Measurements from ENCODE around the gene CDRT4.
A peak's percentile ranks its signal among the peaks of the same experiment; 100 is the strongest.
"Not testable (repeated sequence)": the region's sequence is repeated elsewhere in the genome, so short reads cannot be mapped to it uniquely, and the experiment has no call there.

CDRT4 gene

DNA sequence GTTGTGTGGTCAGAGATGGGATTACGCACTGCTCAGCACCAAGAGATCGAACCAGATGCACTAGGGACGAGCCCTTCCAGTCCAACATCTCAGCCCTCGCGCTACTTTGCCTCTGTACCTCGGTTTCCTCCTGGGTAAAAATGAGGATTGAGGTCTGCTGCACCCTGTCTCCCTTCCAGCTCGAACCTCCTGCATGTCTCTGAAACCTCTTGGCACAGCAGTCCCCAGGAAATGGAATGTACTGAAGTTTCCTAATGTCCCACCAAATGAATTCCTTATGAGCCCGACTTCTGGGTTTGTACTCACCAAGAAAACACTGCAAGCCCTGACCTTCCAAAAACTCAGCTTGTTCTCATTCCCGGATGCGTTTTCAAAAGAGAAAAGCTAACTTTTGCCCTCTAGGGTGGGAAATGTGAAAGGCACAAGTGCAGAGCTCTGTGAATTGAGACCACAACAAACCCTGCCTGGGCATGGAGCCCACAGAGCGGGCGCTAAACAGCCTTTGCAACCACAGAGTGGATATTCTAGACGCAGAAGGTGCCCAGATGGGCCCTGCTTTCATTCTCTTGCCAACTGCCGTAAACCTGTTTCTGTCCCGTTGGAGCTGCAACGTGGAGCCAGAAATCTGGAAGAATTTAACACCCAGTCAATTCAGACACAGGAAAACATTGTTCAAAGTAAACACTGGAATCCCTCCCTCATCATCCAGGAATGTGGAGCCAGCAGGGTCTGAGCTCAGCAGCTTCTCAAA is 10.3 kb downstream of the CDRT4 start:
- DNase-seq, result no peak

DNA sequence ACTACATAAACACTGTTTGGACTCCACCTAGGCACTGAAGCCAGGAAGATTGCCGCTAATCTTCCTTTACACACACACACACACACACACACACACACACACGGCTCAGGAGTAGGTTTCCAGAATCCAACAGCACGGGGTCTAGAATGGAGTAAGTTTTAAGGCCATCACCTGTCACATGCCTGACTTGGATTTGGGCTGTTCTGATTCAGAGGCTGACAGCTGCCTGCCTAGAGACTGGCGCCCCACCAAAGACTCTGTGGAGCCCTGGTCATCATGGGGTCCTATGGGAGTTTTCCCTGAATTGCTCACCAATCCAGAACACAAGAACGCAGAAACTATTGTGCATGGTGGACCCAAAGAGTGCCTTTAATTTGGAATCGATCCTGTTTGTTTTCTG is 10.9 kb downstream of the CDRT4 start:
- no peak for DNase-seq

DNA sequence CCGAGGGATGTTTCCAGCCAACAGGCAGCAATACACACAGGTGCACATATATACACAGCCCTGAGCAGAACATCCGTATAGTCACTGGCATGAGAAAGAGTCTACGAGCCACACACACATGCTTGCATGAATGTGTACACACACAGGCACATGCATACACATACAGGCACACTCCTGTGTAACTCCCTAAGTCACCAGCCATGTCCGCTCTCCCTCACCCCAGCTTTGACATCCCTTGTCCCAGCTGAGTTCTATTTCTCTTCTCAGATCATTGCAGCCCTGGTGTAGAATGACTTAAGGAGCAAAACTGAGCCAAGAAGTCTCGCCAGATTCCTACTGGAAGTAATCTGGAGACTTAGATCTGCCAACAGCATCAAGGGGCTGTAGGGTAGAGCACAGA is 13.1 kb downstream of the CDRT4 start:
- DNase-seq, result no peak

DNA sequence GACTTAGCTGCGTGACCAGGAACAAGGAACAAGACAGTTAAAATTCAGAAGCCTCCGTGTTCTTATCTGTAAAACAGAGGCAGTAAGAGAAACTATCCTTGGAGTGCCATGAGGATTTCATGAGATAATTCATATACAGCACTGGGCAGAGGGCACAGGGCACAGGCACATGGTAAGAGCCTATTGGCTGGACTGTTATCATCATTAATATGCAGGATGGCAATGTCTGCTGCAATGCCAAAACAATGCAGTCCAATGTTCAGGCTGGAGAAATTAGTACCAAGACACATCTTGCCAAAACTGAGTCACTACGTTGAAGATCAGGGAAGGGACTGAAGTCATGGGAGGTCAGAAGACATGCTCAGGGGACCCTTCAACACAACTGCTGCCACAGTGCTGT is 13.6 kb downstream of the CDRT4 start:
- no peak for DNase-seq

DNA sequence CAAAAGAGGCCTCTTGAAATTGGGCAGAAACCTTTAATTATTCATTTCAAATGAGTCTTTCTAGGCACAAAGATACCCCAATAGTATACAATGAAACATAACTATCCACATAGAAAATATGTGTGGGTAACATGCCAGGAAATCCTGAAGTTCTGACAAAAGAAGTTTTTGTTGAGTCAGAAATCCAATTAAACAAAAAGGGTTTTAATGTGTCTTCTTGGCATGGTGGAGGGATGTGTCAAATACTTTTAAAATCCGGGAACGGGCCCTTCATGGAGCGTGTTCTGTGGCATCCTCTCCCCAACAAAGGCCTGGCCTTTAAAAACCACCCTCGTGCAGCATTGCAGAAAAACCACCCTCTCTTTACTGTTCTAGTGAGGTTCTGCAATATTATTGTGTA is 14.2 kb downstream of the CDRT4 start:
- DNase-seq, result no peak

DNA sequence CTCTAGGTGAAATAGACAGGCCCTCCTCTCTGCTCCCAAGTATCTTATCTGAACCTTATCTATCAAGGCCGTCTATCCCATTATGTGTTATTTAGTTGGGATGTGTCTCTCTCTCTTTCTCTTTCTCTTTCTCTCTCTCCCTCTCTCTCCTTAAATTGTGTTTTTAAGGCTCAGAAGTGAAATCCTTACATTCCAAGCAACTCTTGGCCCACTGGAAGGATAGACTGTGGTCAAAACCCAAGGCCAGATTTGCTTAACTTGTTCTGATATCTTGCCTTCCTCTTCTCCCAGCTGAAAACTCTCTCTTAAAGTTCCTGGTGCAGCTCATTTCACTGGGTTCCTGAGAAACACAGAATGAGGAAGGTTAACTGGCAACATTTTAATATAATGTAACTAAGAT is 14.7 kb downstream of the CDRT4 start:
- no peak for DNase-seq

DNA sequence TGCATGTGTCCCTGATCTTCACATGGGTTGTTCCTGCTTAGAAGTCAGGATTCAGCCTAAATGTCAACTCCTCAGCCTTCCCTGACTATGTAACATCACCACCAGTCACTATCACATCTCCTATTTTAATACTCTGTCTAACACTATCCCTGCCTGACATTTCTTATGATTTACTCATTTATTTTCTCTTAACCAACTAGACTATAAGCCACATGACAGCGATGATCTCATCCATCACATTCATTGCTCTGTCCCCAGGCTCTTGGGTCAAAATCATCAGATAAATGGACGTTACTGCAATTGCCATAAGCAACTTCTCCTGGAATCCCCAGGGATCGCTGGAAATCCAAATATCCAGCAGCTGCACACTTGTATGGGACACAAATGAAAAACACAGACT is 15.7 kb downstream of the CDRT4 start:
- no peak for DNase-seq

DNA sequence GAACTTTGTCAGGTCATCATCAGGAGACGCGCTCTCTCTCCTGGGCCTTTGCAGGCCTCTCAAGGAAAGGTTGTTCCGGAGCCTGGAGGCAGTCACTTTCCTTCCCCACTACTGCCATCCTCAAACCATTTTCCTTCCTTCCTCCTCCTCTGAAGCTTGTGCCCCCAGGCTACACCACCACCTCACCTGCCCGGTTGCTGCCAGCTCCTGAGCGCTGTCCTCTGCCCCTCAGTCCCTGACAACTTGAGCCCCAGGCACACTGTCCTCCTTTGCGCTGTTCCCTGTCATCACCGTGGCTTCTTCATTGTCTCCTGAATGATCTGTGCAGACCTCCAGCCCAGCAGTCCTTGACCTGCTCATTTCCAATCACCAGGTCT is 18.9 kb downstream of the CDRT4 start:
- no peak for DNase-seq

DNA sequence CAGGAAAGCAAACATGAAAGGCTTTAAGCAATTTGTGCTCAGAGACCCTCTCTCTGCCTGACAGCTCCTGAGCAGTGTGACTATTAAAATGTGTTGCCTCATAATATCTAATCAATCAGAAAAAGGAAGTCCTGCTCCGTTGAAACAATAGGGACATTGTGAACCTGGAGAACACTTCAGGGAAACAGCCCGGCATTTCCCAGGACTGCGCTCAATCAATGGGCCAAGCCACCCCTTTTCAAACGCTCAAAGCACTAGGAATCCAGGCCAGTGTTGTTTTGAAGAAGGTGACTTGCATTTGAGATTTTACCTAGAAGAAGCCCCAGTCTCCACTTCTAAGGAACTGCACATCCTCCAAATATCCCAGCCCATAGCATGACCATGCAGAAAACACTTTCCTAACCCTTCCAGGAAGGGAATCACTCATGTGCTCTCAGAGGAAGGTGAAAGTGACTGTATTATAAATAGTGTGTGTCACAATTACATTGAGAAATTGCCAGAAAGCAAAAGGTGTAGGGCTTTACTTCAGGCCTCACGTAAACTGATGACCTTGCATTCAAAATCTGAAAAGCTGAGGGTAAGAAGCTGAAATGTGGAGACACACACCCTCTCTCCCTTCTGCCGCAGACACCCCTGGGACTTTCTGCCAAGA is 19.4 kb downstream of the CDRT4 start:
- no peak for DNase-seq

DNA sequence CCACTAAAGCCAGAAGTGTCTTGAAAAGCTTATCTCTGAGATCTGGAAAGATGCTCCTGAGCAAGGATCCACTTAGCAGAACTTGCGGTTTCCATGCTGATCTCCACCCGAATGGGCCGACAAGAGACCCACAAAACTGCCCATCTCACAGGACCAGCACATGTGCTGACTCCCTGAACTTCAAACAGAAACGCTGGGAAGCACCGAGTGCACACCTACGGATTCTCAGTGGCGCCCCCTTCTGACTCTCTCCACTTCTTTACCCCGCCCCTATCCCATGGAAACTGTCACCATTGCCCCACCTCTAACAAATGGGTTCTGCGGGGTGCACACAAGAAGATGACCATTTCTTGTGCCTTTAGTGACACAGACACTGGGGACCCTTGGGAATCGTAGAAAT is 21.4 kb downstream of the CDRT4 start:
- no peak for DNase-seq

DNA sequence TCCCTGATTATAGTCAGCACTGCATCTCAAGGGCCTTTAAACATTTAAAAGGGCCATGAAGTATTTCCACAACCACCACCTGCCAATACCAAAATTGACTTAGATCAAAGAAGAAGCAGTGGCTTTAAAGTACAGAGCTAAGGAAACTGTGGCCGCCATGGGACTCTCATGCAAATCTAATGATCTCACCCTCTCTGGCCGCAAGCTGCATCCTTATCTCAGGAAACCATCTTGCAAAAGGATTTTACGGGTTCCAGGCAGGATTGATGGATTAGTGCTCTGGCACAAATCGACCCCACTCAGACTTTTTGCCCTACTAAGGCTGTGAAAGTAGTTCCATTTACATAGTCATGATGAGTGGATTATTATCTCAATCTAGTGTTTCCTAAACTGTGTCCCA is 22.6 kb downstream of the CDRT4 start:
- no peak for DNase-seq

DNA sequence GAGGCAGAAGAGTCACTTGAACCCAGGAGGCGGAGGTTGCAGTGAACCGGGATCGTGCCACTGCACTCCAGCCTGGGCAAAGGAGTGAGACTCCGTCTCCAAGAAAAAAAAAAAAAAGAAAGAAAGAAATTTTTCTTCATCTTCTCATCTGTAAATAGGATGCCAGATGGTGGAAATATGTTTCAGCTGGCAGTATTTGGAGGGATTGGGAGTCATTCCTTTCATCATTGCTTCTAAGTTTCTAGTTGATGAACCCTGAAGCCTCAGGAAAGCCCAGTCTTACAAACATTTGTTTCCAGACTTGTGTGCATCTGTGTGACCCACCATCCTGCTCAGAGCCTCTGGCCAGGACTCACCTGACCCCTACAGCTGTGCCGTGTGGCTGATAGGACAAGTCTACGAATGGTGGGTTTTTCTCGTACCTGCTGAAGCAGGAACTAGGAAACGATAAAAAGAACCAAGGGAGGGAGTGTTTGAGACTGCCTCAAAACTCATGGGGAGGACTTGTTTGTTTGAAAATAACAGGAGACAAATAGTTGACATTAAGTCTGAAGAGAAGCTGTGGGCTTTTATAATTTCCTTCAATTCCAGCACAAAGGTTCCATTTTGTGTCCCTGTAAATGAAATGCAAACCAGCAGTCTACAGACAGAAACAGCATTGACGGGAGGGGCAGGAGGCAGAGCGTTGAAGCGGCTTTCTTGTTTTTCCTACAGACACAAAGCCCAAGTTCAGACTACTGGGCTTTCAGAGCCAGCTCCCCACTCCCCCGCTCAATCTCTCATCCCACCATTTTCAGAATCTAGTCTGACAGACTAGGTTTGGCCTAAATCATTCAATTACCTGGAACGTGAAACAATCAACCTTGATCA is 24.9 kb downstream of the CDRT4 start:
- no peak for DNase-seq

DNA sequence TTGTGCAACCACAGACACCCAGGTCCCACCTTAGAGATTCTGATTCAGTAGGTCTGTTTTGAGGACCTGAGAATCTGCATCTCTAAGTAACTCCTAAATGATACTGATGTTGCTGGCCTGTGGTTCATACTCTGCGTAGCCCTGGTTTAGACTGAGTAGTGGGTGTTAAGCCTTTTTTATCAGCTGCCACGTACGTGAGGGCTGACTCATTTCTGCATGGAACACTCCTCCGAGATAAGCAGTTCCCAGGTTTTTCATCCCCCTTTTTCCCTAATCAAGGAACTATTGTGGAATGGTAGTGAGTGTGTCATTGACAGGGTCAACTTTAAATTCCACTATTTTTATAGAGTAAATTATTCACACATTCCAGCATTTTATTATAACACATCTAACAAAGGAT is 26.1 kb downstream of the CDRT4 start:
- DNase-seq, result no peak

DNA sequence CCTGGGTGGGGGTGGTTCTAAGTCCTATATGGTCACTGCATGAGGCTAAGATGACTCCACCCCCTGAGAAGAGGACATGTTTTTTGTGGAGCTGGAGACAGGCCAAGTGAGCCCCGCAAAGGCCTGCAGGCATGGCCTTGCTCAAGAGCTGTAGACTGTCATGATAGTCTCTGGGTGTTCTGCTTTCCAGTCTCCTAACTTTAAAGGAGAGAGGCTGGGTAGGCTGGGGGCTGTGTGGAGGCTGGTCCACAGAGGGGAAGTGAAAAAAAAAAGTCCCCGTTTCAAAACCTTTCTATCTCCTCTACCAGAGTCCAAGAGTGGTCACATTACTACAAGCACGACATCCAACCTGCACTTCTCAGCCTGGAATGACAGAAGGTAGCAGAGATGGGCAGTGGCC is 27.1 kb downstream of the CDRT4 start:
- DNase-seq, result no peak

DNA sequence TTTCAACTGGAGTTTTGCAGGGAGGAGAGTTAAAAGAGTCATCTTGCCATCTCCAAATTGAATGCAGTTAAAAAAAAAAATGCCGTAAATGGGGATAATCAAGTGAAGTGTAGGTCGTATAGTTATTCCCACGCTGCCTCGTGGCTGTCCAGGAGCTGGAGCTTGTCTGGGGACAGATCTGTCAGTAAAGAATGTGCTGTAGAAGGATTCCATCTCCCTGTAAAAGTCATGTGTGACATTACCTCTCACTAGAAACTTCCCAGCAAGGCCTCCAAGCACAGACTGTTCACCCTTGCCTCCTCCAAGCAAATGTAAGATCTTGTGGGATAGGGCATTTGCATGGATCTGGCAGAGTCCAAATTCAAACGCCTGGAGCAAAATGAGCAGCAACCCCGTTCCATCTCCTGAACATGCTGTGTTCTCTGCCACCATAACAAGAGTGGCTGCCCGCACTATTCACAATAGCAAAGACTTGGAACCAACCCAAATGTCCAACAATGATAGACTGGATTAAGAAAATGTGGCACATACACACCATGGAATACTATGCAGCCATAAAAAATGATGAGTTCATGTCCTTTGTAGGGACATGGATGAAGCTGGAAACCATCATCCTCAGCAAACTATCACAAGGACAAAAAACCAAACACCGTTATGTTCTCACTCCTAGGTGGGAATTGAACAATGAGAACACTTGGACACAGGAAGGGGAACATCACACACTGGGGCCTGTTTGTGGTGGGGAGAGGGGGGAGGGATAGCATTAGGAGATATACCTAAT is 28.0 kb downstream of the CDRT4 start:
- not testable (repeated sequence) for DNase-seq

DNA sequence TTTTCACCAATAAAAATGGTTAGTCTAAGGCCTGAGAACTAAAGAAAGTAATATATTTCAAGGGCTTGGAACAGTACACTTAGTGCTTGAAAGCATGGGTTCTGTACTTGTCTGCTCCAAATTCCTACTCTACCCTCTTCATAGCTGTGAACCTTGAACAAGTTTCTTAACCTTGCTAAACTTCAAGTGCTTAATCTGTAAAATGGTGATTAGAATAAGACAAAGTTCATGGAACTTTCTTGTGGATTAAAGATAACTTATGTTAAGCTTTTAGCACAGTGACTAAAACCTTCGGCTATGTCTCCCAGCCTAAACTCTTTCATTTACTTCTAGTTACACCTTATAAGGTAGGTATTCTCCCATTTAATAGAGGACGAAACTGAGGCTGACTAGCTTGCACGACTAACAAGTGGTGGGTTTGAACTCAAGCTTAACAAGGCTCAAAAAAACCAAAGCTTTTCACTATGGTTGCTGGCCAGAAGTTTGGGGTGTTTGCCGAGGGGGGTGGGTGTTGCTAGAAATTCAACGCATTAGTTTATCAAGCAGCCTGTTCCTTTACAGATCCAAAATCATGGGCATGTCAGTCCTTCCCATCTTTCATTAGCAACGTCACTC is 28.8 kb downstream of the CDRT4 start:
- no peak for DNase-seq

DNA sequence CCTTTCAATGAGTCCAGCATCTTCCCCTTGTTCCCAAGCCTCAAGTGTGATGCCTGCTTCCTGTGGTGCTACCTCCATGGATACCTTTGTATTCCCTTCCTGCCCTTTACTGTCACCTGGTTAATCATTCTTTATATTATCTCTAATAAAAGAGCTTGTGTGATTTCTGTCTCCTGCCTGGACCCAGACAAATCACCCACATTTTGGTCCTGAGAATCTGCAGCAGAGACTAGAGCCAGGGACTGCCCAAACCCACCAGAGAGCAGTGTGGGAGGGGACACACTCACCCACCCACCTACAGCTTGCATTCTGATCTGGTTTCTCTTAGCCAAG is 30.2 kb downstream of the CDRT4 start:
- no peak for DNase-seq

DNA sequence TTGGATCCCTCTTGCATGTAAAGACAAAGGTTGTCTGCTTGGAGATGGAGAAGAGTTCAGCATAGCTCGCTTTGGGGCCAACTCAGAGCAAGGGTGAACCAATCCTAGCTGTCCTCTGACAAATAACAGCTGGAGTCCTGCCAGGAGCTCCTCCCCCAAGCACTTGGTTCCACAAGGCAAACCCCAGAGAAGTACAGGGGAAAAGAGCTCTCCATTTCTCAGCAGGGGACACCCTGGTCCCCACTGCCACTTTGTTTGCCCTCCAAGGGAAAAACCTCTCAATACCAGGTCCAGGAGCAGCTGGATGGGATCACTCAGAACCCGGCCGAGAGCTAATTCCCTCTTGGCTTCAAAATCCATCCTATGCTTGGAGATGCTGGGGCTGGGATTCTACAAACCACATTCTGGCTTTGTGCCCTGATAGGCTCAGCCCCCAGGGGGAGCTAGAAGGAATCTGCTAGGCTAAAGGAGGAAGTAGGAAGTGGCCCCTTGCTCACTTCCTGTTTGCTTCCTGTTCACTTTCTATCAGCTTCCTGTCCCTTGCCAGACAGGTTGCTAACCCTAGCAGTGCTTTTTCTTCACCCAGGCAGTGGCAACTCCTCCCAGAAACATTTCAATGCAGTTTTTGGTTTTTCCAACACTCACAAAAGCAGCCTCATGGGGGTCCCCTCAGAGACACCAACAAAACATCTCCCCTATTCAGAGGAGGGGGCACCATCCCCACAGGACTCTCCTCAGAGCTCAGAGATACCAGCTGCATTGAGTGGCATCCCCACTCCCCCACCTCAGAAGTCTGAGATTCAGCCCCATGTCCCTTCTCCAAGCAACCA is 30.7 kb downstream of the CDRT4 start:
- peak; percentile 13 for DNase-seq

DNA sequence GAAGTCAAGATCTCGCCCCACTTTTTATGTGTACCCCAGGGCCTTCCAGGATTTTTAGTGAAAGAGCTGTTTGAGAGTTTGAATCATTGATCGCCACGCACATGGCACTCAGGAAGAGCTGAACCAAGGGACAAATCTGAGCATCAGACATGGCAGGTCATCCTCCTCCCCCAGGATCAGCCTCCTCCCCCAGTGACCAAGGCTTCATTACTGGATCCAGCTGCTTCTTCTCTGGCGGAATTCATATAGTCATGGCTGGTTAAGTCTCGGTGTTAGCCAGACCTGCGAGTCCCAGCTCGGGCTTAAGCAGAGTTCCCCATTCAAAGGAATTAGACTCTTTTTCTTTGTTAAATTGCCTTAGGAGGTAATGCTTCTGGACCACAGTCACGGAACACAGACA is 32.5 kb downstream of the CDRT4 start:
- no peak for DNase-seq

DNA sequence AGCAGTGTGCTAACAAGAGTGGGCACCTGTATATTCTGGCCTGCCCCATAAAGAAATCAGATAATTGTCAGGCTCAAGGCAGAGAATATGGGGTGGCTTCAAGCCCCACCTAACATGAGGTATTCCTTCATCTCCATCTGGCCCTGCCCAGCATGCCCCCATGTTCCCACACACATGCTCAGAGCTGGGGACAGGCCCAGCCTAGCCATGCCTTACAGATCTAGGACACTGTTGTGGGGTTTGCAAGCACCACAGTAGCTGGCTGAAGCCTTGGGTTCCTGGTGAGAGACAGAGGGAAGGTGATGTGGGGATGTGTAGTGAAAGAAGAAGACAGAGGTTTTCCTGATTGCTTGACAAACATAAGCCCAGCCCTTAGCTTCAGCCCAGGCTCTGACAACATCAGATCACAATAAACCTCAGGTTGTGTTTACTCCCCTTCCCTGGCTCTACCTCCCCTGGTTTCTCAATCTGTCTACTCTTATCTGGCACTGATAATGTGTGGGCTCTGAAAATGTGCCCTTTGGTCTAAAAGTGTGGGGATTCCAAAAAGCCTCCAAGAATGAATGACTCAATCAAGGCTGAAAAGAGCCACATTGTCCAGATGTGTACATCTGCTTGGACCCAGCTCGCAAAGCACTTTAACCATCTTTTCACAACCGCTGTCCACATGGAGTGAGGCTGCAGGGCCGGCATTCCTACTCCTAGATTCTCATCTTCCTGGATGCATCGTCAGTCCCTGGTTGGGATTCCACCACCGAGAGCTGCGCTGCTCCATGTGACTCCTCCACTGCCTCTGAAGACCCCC is 34.4 kb downstream of the CDRT4 start:
- DNase-seq, result no peak

DNA sequence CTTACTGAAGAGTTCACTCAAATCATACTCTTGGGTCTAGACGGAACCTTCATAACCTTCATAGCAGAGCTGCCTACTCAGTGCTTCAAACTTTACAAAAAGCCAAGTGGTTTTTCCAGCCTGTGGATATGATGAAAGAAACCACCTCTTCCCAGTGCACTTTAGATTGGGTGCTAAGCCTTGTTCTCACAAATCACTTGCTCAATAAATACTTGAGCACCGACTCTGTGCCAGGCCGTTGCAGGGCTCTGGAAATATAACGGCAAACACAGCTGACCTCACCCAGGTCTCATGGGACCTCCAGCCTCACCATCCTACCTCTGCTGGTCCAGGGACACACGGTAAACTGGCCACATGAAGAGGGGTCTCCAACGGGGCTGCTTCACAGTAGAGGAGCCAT is 35.7 kb downstream of the CDRT4 start:
- DNase-seq, result no peak

All from stimulated activated CD4-positive, alpha-beta T cell treated with anti-CD3 and anti-CD28 coated beads, Interleukin-1b, Interleukin-23, amount 100 ng/mL, for 48 hours (primary cell).